Heart right ventricle (tissue), 16 donors: Measurements from ENCODE around the gene PDF. TPM values are rescaled to one million over a fixed set of nuclear protein-coding genes. Genes with fewer than 3 reads are reported as not detected.

Experiments
- ATAC-seq, 8 donors: fragments of 200-7000 bp; cut with Tn5 transposase; one replicate each; pipeline ENCODE4 v1.9.1; 2020; ENCODE audit warnings: mild to moderate bottlenecking in 8 of 8, moderate library complexity in 8 of 8, moderate number of reproducible peaks in 1 of 8
- DNase-seq, 2 donors: peaks; one replicate each; pipeline ENCODE4 v3.0.0-alpha.2; 2020
- H3K27ac ChIP-seq, 10 donors: fragments of 200-600 bp; sonication (generic) in 2 of 10; one replicate each; pipeline versions ENCODE4 v1.5.0 to v1.8.0; 2020 to 2022; ENCODE audit warnings: mild to moderate bottlenecking in 3 of 10
- H3K27me3 ChIP-seq, 7 donors: fragments of 200-600 bp; one replicate each; pipeline ENCODE4 v1.8.0; 2021 to 2022; ENCODE audit warnings: mild to moderate bottlenecking in 2 of 7
- H3K36me3 ChIP-seq, 9 donors: fragments of 200-600 bp; sonication (generic) in 1 of 9; one replicate each; pipeline versions ENCODE4 v1.5.0 to v1.8.0; 2020 to 2022; ENCODE audit warnings: mild to moderate bottlenecking in 2 of 9
- H3K4me1 ChIP-seq, 9 donors: fragments of 200-600 bp; sonication (generic) in 1 of 9; one replicate each; pipeline versions ENCODE4 v1.5.0 to v1.8.0; 2020 to 2022; ENCODE audit warnings: mild to moderate bottlenecking in 4 of 9
- H3K4me3 ChIP-seq, 10 donors: fragments of 200-600 bp; sonication (generic) in 2 of 10; one replicate each; pipeline versions ENCODE4 v1.5.0 to v1.8.0; 2020 to 2022; ENCODE audit warnings: mild to moderate bottlenecking in 7 of 10, moderate library complexity in 2 of 10
- H3K9me3 ChIP-seq, 11 donors: fragments of 200-600 bp in 10 of 11; sonication (generic) in 2 of 11; one replicate each; pipeline versions ENCODE4 v1.5.0 to v1.8.0; 2013 to 2022; ENCODE audit warnings: mild to moderate bottlenecking in 2 of 11, control low read depth in 1 of 11, moderate library complexity in 1 of 11
- WGBS, 2 donors: extraction: QIAGEN DNeasy Blood & Tissue Kit; methylation state at CpG; one replicate each; pipeline ENCODE4 v1.1.7; 2013; ENCODE audit warnings: inconsistent platforms in 1 of 2; 5-methylcytosine and 5-hydroxymethylcytosine counted together
- intact Hi-C, 10 donors: fragments of 100-400 bp; cut with DNase I; formaldehyde crosslinking; loops; one replicate each; pipeline versions ENCODE4 v1.11.1 to v1.14.2; 2022
- long read RNA-seq, 3 donors: library from polyadenylated mRNA; unstranded; transcript quantifications; one replicate each; pipeline ENCODE4 v2.0.0, GENCODE V29; 2020 to 2021
- polyA plus RNA-seq, 2 donors: library from polyadenylated mRNA; stranded (reverse); fragments of 200-250 nt; gene quantifications; one replicate each; pipeline ENCODE4 v1.2.3, GENCODE V29; 2013
- total RNA-seq, 10 donors: library from RNA; stranded (reverse); fragmentation: NEBNext Ultra II Directional in 3 of 10; extraction: Animal tissue kit (Norgen Biotek cat#: 25700) in 3 of 10; gene quantifications; one replicate each; pipeline versions ENCODE4 v1.2.1 to v1.2.4, GENCODE V29; 2021 to 2023
- TF ChIP-seq, protein P1 (sequence below), 9 donors: fragments of 200-600 bp; sonication (generic) in 2 of 9; IDR thresholded peaks; one replicate each; pipeline versions ENCODE4 v1.5.0 to v1.8.0; 2021 to 2022; ENCODE audit warnings: antibody characterized with exemption in 9 of 9, mild to moderate bottlenecking in 5 of 9, moderate library complexity in 1 of 9
- donor health status: Arrhythmogenic right ventricular cardiomyopathy.
- donor health status: ischemic (EF 13 %, LVEDD 7.1; RV severe dilation, severe dysfunction).
- donor health status: healthy with polysubstance abuse.
- donor health status: DM: no; HTN: yes; CAD: no.
- donor health status: DM: no; HTN: no; CAD: no.
- donor health status: ischemic (EF 25% LVEDD 6.9; RV normal size, moderate dysfunction).
- donor health status: ischemic (EF 25% LVEDD 5.7; RV mildly dilated, moderate dysfunction).
- donor health status: healthy.
- donor health status: DM: yes; HTN: yes; CAD: no.
- donor health status: Ischemic cardiomyopathy.
- donor health status: ischemic (EF 35%, LVEDD 5.7; RV mildly dilated, moderate dysfunction).
- donor health status: nonischemic (EF 11% LVEDD 7.7; RV severe dilation, severe dysfunction).
- donor health status: DM: yes; HTN: yes; CAD: no.
- donor health status: PGD.
- donor health status: ischemic (EF 29% LVEDD 5.4; RV normal size, mild dysfunction).
- donor health status: nonischemic (EF 23%, LVEDD 6.1; RV moderate dilation, normal function).

Gene PDF
- total RNA-seq: 10 to 100 TPM in 1 of 10 donors, 1 to 10 TPM in 9; 3.9 to 10.7 (median 5.4) TPM
- polyA plus RNA-seq: 1 to 10 TPM; 2.0 to 9.9 TPM
- long read RNA-seq, donor 1, transcript PDF-201 (2 exons, 1,158 nt): major isoform, 6 of 6 reads
- long read RNA-seq, donor 1, partial matches to known transcripts: 0 of 6 reads
- long read RNA-seq, donor 1, other reads (novel, unspliced or antisense): 0 of 6 reads
- long read RNA-seq, donor 2, transcript PDF-201 (2 exons, 1,158 nt): major isoform, 10 of 12 reads
- long read RNA-seq, donor 2, partial matches to known transcripts: 0 of 12 reads
- long read RNA-seq, donor 2, other reads (novel, unspliced or antisense): 2 of 12 reads
- long read RNA-seq, donor 3, transcript PDF-201 (2 exons, 1,158 nt): major isoform, 5 of 5 reads
- long read RNA-seq, donor 3, partial matches to known transcripts: 0 of 5 reads
- long read RNA-seq, donor 3, other reads (novel, unspliced or antisense): 0 of 5 reads

- ATAC-seq (peak; percentile 97 to 99 (median 98)), DNase-seq (peak; percentile 95)
- WGBS, 2 donors: 1% methylated on average over 90 to 93 of the region's 93 CpGs
- TF ChIP-seq, protein P1, sequence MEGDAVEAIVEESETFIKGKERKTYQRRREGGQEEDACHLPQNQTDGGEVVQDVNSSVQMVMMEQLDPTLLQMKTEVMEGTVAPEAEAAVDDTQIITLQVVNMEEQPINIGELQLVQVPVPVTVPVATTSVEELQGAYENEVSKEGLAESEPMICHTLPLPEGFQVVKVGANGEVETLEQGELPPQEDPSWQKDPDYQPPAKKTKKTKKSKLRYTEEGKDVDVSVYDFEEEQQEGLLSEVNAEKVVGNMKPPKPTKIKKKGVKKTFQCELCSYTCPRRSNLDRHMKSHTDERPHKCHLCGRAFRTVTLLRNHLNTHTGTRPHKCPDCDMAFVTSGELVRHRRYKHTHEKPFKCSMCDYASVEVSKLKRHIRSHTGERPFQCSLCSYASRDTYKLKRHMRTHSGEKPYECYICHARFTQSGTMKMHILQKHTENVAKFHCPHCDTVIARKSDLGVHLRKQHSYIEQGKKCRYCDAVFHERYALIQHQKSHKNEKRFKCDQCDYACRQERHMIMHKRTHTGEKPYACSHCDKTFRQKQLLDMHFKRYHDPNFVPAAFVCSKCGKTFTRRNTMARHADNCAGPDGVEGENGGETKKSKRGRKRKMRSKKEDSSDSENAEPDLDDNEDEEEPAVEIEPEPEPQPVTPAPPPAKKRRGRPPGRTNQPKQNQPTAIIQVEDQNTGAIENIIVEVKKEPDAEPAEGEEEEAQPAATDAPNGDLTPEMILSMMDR (IDR thresholded peaks at IDR 0.05): peak in 2 of 9 donors; percentile 19 to 37
- peak within 1 kb of the TSS; percentile 69 to 99 (median 90) for H3K4me3 ChIP-seq
- intact Hi-C loops: no loop called here
- H3K36me3 ChIP-seq: peaks cover 0 to 74% (median 46%) of the 10 kb centered on the region in 9 donors
- H3K27me3 ChIP-seq: no peaks in the 10 kb centered on the region
- peaks cover 3 to 59% (median 51%) of the 10 kb centered on the region in 9 donors for H3K4me1 ChIP-seq
- H3K9me3 ChIP-seq: no peaks in the 10 kb centered on the region
- peak within 1 kb of the TSS; percentile 70 to 97 (median 92) for H3K27ac ChIP-seq
Measured at GRCh38 chr16:69330286-69331109, at the start of gene PDF. Gene PDF (minus strand): TSS chr16:69330588. CDS start chr16:69330570, 18 bp downstream.

DNA sequence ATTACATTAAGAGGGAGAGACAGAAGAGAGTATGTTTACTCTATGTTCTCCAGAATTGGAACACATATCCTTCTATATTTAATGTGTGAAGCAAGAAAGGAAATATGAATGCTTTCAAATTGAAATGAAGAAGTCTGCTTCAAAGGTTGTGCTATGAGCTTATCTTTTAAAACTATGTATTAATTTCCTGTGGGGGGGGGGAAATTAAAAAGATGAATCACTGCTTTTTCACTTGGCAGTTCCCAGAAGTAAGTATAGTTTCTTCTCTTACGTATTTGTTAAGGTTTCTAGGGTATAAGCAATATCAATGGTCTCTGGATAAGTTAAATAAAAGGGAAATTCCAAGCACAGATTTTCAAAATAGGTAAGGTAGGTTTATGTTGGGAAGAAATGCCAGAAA, 48.4 kb upstream of the PDF start:
- 72 to 79% methylated on average over 1 of the region's 1 CpG for WGBS, 2 donors
- TF ChIP-seq, protein P1 (IDR thresholded peaks at IDR 0.05): no peak
- DNase-seq: no peak
- ATAC-seq: no peak
- H3K27ac ChIP-seq: peak overlapping the region in 1 of 10 donors; percentile 37
- no peak overlapping the region for H3K4me3 ChIP-seq
- no peaks in the 10 kb centered on the region for H3K27me3 ChIP-seq
- peaks cover 0 to 24% (median 8%) of the 10 kb centered on the region in 9 donors for H3K4me1 ChIP-seq
- intact Hi-C loops: no loop called here
- H3K9me3 ChIP-seq: no peaks in the 10 kb centered on the region
- peaks cover 0 to 88% (median 48%) of the 10 kb centered on the region in 9 donors for H3K36me3 ChIP-seq

GRCh38 chr16:69378036-69378435, 47.6 kb upstream of the PDF start:
- Histone ChIP-seq H3K27ac (no peak overlapping the region), H3K4me3 (no peak overlapping the region), H3K9me3 (no peaks in the 10 kb centered on the region), H3K4me1 (peaks cover 0 to 20% (median 8%) of the 10 kb centered on the region in 9 donors), H3K36me3 (peaks cover 0 to 88% (median 43%) of the 10 kb centered on the region in 9 donors), H3K27me3 (no peaks in the 10 kb centered on the region)
- TF ChIP-seq, protein P1 (IDR thresholded peaks at IDR 0.05): no peak
- 89 to 90% methylated on average over 1 of the region's 1 CpG for WGBS, 2 donors
- intact Hi-C loops: no loop called here
- ATAC-seq (no peak), DNase-seq (no peak)

- H3K4me1 ChIP-seq: peaks cover 0 to 18% (median 3%) of the 10 kb centered on the region in 9 donors
- no peaks in the 10 kb centered on the region for H3K9me3 ChIP-seq
- H3K27me3 ChIP-seq: no peaks in the 10 kb centered on the region
- intact Hi-C loops: no loop called here
- TF ChIP-seq, protein P1 (IDR thresholded peaks at IDR 0.05): no peak
- peaks cover 0 to 88% (median 43%) of the 10 kb centered on the region in 9 donors for H3K36me3 ChIP-seq
- no peak for ATAC-seq
- H3K4me3 ChIP-seq: no peak overlapping the region
- no peak overlapping the region for H3K27ac ChIP-seq
- WGBS, 2 donors: 96 to 98% methylated on average over 10 of the region's 10 CpGs
- no peak for DNase-seq
Measured at GRCh38 chr16:69376393-69377059, 46.1 kb upstream of the PDF start.
